Stimulated activated CD8-positive, alpha-beta memory T cell treated with anti-CD3 and anti-CD28 coated beads, Interleukin-7, amount 100 ng/mL, for 24 hours (primary cell): ENCODE data around the gene YDJC.
"Not testable (repeated sequence)": the region's sequence is repeated elsewhere in the genome, so short reads cannot be mapped to it uniquely, and the experiment has no call there.

ENCODE experiments used
- DNase-seq: peaks from one replicate; pipeline ENCODE4 v3.0.0-alpha.2; 2020; ENCODE audit warnings: low read depth

Gene YDJC

DNA sequence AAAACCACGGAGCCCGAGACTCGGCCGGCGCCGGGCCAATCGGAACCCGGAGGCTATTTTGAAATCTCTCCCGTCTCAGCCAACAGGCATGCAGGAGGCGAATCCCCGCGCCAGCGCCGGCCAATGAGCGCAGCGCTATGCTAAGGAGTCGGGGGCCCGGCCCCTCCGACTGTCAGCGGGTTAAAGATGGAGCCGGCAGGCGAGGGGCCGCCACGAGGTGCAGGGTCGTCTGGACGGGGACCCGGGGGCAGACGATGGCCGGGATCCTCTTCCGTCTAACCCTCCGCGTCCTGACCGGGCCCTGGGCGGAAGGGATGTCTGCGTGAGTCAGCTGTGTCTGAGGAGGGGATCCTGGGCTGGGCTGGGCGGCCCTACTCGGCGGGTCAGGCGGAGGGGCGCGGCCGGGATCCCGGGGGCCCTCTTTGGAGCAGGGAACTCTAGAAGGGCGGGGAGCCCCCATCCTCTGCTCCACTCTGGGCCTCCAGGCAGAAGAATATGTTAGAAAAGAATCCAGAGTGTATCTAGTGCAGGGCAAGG is 22.3 kb upstream of the YDJC start:
- peak; percentile 76 for DNase-seq

DNA sequence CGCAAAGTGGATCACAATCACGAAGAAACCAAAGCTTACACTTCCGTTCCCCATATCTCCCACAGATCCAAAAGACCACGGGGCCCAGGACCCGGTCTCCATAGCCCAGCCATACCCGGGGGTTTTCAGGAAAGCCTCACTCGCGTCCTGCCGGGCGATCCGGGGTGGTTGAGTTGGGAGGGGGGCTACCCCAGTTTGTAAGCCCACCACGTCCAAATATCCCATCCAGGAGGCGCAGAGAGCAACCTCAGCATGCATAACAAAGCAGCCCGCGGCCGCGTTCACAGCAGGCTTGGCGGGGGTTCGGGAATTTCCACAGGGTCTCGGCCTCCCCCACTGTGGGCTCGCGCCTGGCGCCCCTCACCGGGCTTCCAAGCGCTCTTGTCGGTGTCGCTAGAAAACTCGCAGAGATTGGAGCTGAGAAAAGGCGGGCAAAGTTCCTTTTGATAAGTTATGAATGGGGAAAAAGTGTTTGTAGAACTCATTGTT is 21.7 kb upstream of the YDJC start:
- DNase-seq, result no peak

DNA sequence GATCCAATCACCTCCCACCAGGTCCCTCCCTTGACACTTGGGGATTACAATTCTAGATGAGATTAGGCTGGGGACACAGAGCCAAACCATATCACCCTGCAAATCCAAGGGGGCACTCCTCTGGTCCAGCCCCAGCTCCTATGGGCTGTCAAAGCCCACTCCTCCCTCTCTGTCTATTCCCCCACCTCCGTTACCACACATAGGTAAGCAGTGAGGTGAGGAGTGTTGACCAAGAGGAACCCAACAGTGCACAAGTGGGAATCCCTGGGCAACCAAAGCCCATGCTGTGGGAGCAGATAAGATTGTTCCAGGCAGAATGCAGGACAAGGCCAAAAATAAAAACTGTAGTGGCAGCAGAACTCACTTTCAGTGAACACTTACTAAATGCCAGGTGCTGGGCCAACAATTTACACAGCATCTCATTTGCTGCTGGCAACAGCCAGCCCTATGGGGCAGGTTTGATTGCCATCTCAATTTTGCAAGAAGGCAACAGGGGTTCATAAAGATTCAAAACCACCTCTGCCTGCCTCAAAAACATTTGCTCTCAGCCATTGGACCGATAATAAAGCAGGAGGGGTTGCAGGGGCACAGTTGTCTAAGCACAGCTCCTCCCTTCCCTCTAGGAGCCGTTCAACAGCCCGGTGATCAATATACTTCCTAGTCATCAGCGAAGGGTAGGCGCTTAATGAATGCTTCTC is 21.1 kb upstream of the YDJC start:
- DNase-seq, result no peak

DNA sequence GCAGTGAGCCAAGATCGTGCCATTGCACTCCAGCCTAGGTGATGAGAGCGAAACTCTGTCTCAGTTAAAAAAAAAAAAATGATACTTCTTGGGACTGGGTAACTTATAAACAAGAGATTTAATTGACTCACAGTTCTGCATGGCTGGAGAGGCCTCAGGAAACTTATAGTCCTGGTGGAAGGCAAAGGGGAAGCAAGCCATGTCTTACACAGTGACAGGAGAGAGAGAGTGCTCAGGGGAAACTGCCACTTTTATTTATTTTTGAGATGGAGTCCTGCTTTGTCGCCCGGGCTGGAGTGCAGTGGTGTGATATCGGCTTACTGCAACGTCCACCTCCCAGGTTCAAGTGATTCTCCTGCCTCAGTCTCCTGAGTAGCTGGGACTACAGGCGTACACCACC is 20.5 kb upstream of the YDJC start:
- no peak for DNase-seq

DNA sequence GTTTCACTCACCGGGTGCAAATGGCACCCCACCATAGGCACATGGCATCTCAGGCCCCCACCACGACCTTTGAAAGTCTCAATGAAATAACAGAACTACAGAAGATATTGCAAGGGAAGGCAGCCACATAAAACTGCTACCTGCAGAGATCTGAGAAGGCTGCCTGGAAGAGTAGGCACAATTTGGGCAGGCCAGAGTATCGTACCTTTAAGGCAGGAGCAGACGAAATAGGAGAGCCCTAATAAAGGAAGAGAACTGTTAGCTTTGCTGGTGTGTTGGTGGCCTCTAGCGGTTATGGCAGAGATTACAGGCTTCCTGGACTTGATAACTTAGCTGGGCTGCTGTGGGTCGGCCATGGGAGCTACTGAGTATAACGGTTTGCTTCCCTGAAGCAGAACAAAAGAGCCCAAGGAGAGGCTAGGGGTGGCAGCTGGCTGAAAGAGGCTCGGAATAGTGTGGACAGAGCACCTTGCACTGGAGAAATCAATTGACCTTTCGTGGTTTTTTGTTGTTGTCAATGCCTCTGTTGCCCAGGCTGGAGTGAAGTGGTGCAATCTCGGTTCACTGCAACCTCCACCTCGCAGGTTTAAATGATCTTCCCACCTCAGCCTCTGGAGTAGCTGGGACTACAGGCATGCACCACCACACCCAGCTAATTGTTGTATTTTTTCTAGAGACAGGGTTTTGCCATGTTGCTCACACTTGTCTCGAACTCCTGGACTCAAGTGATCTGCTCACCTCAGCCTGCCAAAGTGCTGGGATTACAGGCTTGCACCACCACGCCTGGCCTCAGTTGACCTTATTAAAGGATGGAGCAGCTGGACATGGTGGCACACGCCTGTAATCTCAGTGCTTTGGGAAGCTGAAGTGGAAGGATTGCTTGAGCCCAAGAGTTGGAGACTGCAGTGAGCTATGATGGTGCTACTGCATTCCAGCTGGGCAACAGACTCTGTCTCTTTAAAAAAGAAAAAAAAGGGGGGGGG is 17.1 kb upstream of the YDJC start:
- no peak for DNase-seq

DNA sequence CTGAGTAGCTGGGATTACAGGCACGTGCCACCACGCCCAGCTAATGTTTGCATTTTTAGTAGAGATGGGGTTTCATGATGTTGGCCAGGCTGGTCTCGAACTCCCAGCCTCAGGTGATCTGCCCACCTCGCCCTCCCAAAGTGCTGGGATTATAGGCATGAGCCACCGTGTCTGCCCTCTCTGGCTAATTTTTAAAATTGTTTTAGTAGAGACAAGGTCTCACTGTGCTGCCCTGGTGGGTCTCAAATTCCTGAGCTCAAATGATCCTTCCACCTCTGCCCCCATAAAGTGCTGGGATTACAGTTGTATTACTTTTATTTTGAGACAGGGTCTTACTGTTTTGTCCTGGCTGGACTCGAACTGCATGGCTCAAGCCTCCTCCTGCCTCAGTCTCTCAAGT is 15.7 kb upstream of the YDJC start:
- DNase-seq, result not testable (repeated sequence)

DNA sequence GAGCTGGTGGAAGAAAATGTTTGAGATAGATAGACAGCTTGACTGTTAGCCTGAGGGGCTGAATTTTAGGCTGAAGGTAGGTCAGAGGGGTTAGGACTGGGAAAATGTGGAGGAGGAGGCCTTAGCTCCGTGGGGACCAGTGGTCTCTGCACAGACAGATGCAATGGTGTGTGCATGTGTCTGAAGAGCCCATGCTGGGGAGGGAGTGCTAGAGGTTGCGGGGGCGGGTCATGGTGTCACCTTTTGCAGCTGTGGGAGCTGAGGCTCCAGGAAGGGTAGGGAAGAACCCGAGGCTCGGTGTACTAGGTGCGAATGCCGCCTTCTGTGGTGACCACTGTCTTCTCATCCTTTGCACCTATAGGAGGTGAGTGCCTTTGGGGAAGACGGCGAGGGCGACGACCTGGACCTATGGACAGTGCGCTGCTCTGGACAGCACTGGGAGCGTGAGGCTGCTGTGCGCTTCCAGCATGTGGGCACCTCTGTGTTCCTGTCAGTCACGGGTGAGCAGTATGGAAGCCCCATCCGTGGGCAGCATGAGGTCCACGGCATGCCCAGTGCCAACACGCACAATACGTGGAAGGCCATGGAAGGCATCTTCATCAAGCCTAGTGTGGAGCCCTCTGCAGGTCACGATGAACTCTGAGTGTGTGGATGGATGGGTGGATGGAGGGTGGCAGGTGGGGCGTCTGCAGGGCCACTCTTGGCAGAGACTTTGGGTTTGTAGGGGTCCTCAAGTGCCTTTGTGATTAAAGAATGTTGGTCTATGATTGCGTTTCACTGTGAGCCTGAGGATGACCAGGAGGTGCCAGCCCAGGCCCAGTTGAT is 13.9 kb upstream of the YDJC start:
- no peak for DNase-seq

DNA sequence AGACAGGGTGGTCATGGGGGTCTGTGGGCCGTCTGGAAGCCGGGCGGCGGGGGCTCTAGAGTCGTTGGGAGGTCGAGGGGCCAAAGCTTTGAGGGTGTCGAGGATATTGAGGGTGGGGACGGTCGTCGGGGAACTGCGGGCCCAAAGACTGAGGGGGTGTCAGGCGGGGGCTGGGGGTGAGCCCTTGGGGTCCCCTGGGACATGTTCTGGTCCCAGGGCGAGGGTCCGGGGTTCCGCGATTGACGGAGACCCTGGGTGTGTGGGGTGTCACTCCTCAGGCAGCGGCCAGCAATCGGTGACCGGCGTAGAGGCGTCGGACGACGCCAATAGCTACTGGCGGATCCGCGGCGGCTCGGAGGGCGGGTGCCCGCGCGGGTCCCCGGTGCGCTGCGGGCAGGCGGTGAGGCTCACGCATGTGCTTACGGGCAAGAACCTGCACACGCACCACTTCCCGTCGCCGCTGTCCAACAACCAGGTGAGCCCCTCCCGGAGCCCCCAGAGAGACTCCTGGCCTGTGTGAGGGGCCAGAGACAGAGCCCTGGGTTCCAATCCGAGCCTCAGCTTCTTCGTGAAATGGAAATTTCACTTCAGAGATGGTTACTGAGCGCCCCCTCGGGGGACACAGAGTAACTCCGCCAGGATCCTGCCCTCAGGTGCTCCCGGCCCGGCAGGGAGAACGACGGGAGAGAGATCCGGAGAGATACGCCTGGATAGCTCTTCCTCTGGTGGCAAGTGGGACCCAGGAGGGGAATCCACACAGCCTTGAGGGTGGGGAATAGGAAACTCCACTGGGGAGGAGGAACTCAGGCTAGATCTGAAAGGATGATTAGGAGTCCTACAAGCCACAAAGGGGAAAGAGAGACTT is 13.0 kb upstream of the YDJC start:
- DNase-seq, result no peak

DNA sequence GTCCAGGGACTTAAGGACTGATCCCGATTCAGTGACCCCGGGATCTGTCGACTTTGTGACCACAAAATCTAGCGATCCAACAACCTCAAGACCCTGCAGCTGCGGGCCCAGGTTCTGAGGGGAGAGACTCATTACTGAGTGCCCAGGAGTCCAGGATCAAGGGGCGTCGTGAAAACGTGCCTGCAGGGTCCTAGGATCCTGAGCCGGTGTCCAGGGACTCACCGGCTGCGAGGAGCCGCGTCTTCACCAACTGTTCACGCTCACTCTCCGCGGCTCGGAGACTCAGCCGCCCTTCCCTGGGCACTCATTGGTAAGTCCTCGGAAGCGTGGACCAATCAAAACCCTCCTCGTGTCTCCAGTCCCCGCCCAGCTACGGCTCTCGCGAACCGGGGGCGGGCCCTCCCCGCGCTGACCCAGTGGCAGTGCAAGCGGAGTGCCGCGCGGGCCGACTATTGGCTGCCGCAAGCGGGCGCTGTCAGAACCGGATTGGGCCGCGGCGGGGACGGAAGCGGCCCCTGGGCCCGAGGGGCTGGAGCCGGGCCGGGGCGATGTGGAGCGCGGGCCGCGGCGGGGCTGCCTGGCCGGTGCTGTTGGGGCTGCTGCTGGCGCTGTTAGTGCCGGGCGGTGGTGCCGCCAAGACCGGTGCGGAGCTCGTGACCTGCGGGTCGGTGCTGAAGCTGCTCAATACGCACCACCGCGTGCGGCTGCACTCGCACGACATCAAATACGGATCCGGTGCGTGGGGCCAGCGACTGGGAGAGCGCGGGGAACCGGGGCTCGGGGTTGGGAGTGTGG is 12.2 kb upstream of the YDJC start, which contains the start of gene SDF2L1:
SDF2L1 (plus strand) TSS at position 514 of the 795 bp plus-strand sequence; CDS start at position 549, 35 bp downstream.
- peak; percentile 94 for DNase-seq

DNA sequence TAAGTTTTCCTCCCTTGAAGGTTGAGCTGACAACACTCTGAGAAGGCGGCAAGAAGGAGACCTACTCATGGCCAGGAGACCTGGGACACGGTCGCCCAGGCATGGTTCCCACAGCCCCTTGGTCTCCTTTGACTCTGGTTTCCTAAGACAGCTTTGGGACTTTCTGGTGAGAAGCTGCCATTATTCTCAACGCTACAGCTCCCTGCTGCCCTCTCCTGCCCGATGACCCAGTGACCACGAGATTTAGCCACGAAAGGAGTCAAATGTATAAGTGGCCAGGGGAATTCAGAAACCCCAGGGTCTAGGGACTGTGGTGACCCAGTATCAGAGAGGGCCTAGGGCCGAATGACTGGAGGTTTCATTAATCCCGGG is 11.6 kb upstream of the YDJC start:
- no peak for DNase-seq

DNA sequence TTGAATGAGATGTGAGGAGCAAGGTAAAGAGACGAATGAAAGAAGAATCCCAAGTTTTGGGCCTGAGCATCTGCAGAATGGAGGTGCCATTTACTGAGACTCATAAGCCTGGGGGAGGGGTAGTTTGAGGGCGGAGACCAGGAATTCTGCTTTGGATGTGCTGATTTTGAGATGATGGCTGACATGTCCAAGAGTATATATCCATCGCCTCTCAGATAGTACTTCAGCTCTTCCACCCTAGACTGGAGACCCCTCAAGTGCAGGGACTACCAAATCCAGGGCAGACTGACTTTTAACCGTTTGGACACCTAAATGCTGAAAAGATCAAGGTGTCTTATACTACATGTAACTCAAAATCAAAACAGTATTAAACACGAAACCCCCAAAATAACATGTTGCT is 11.0 kb upstream of the YDJC start:
- DNase-seq, result no peak

DNA sequence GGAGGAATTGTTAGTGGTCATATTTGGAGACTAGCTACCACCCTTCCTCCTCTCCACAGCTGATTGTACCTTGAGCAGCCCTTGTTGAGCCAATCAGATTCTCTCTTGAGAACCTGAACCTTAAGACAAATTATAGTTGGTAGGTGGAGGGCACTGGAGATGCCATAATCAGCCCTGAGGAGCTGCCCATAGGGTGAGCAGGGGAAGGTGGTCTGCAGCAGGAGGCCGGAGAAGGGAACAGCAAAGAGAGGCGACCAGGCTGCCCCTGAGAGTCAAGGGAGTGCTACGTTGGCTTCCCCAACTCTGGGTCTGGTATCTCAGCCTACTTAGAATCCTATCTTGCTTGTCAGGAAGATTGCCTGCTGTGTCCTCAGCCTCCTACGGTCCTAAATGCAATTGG is 9.5 kb upstream of the YDJC start:
- DNase-seq, result no peak

DNA sequence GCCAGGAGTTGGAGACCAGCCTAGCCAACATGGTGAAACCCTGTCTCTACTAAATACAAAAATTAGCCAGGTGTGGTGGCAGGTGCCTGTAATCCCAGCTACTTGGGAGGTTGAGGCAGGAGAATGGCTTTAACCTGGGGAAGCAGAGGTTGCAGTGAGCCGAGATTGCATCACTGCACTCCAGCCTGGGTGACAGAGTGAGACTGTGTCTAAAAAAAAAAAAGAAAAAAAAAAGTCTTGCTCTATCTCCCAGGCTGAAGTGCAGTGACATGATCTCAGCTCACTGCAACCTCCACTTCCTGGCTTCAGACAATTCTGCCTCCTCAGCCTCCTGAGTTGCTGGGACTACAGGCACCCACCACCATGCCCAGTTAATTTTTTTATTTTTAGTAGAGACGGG is 7.6 kb upstream of the YDJC start:
- DNase-seq, result not testable (repeated sequence)

DNA sequence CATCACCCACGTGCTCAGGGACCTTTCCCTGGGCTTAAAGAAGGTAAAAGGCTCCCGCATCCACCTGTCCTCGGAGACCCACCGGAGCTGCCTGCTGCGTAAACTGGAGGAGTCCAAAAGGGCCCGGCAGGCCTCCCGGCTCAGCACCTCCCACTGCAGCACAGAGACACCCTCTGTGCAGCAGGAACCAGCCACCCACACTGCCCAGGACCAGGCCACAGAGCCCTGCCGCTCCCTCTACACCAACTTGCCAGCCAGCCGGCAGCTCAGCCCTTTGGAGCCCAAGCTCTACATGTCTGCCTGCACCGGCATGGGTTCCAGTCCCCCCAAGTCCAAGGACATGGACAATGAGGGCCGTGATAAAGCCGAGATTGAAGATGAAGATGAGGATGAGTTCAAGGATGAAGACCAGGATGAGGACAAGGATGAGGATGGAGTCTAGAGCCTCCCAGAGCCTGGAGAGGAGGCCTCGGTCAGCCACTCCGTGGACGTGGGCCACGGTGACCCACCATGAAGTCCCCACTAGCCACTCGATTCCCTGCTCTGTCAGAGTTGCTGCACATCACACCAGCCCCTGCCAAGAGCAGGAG is 6.9 kb upstream of the YDJC start:
- DNase-seq, result no peak

DNA sequence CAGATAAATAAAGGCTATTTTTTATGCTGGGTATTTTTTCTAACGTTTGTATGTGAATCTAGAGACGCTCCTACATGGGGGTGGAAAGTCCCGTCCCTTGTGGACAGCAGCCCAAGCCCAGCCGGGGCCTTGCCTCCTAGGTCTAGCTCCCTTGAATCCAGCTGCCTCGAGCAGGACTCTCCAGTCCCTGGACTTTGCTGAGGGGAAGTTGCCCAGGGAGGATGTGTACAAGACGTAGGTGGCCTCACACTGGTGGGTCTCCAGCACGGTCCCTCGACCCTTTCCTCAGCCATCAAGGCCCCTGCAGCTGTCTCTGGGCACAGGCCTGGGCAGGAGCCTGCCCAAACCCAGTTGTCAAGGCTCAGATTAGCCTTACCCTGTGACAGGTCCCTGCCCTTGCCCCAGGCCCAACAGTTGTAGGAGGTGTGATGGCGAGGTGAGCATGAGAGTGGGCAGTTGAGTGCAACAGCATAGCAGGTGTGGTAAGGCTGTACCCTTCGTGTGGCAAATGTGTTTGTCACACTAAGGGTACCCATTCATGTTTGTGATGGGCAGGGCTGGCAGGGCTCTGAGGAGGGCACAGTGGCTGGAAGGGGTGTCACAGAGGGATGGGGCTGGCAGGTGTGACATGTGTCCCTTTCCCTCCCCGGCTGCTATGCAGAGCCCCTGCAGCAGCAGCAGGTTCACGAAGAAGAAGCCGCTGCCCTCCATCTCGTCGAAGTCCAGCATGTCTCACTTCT is 6.1 kb upstream of the YDJC start:
- no peak for DNase-seq

DNA sequence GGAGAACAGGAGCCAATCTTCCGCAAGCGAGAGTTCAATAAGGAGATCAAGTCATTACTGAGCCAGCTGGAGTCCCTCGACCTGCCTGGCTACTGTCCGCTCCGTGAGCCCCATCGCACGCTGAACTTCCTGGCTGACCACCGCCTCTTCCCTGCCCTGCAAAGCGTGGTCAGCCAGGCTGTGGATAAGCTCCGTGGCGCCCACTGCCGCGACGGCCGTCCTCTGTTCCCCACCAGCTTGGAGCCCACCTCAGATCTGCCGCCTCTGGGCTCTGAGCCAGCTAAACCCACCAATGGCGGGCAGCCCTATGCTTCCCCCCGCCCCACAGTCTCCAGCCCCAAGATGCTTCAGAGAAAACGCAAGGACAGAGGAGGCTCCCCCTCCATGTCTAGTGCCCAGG is 5.0 kb upstream of the YDJC start:
- no peak for DNase-seq

DNA sequence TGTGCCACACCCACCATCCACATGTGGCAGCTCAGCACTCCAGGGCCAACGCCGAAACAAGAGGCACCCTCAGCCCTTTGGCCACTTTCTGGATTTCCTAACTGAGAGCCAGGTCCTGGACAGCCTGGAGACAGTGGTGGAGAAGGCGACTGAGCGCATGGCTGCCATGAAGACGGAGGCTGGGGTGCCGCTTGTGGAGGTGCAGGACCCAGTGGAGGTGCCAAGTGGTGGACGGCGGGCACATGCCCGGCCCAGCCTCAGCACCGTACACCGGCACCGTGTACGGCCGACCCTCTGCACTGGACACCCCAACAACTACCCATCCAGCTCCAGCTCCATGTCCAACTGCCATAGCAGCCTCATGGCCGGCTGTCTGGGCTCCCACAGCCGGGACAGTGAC is 4.3 kb upstream of the YDJC start:
- no peak for DNase-seq

DNA sequence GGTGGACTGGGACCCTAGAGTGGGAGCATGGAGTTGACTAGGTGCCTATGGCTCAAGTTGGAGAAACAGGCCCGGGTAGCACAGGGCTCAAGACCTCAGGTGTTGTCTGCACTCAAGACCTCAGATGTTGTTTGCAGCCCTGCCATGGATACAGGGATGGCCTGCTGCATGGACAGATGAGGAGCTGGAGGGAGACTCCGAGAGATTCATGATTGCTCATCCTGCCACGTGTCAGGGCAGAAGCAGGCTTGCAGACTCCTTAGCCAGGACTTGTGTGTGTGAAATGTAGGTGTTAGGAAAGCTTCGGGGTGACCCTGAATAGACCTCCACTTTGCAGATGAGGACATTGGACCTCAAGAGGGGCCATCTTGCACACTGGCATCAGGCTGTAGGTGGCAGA is 3.7 kb upstream of the YDJC start:
- no peak for DNase-seq

DNA sequence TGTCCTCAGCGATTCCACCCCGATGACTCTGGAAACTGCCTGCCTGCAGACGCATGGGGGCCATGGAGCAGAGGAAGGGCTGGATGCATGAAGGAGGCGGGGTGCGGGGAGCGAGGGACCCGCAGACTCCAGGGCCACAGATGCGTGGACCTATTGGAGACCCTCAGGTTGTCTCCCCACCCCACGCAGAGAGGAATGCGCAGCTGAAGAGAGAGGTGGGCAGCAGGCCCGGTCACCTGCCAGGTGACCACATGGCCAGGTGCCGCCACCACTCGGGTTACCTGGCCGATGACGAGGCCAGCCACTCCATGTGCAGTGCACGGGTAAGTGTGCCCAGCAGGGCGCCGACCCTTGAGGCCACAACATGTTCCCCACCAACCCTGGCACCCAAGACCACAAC is 3.1 kb upstream of the YDJC start:
- DNase-seq, result no peak
